ENCODE measurements around the gene ARL2BP. TPM values are rescaled to one million over a fixed set of nuclear protein-coding genes. Genes with fewer than 3 reads are reported as not detected.
A peak's percentile ranks its signal among the peaks of the same experiment; 100 is the strongest.

ARL2BP gene
- total and polyA plus RNA-seq, 9 of the 15 experiments (the other 6 are each of a cell fraction or from before 2014, with no cell fraction given): 16.7 to 41.8 (median 27.2) TPM

DNA sequence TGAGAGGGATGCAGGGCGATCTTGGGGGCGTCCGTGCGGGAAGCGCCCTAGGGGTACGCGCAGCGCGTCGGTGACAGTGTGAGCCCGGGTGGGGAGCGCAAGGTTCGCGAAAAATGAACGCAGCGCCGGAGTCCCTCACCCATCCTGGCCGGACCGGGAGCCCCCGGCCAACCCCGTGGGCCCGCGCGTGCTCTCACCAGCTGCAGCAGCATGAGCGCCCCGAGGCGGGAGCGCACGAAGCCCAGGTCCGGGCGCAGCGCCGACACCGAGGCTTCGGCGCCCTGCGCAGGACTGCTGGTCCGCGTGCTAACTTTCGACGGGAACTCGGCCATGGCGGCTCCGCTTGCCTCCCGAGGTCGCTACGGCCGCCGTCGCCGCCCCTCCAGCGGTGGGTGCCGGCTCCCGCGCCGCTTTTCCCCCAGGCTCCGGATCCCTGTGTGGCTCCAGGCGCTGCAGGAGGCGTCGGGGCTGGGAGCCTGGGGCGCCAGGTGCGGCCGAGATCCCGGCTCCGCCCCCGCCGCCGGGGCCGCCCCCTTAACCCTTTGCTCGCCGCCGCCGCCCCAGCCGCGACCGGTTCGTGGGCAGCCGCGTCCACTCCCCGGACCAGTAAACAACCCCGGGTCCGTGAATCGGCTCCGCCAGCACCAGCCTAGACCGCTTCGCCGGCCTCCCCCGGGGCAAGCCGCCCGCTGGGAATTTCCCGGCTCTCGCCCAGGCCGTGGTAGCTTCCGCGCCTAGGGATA lies 39.3 kb downstream of the ARL2BP start, which contains the start of gene PLLP (continued):
- TF ChIP-seq, protein P1, sequence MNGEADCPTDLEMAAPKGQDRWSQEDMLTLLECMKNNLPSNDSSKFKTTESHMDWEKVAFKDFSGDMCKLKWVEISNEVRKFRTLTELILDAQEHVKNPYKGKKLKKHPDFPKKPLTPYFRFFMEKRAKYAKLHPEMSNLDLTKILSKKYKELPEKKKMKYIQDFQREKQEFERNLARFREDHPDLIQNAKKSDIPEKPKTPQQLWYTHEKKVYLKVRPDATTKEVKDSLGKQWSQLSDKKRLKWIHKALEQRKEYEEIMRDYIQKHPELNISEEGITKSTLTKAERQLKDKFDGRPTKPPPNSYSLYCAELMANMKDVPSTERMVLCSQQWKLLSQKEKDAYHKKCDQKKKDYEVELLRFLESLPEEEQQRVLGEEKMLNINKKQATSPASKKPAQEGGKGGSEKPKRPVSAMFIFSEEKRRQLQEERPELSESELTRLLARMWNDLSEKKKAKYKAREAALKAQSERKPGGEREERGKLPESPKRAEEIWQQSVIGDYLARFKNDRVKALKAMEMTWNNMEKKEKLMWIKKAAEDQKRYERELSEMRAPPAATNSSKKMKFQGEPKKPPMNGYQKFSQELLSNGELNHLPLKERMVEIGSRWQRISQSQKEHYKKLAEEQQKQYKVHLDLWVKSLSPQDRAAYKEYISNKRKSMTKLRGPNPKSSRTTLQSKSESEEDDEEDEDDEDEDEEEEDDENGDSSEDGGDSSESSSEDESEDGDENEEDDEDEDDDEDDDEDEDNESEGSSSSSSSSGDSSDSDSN (IDR thresholded peaks at IDR 0.05; ENCODE audit: borderline replicate concordance in 1 of 2, low read depth in 2 of 2, low read length in 2 of 2): 0 out of 4 replicates have a peak, but pooled peaks of 1 of the 2 experiments have one; percentile 31
- no peak for TF ChIP-seq HDAC2 (IDR thresholded peaks at IDR 0.05)
- peak; percentile 69 for TF ChIP-seq FUS (optimal IDR thresholded peaks at IDR 0.05; ENCODE audit: low read depth, low read length)
- no peak for TF ChIP-seq CHD2 (IDR thresholded peaks at IDR 0.05; ENCODE audit: low read depth, low read length)
- peak in 2 of 3 experiments; percentile 53 to 75 for TF ChIP-seq YY1 (IDR thresholded peaks at IDR 0.05; ENCODE audit: borderline replicate concordance in 1 of 3, control insufficient read depth in 1 of 3, extremely low read depth in 1 of 3, insufficient read depth in 3 of 3, insufficient read length in 1 of 3, insufficient replicate concordance in 2 of 3, low read depth in 1 of 3, low read length in 2 of 3)
- TF ChIP-seq RBM14 (IDR thresholded peaks at IDR 0.05; ENCODE audit: borderline replicate concordance, insufficient read depth, low read depth, low read length): 0 out of 2 replicates have a peak, but pooled peaks have one; percentile 43
- TF ChIP-seq FOXP1 (CRISPR knock-in tag; IDR thresholded peaks at IDR 0.05): peak; percentile 95
- peak; percentile 54; the same call in 1 of the 2 replicates for TF ChIP-seq CEBPG (CRISPR knock-in tag; IDR thresholded peaks at IDR 0.05)
- TF ChIP-seq CEBPG (tag; conservative IDR thresholded peaks at IDR 0.05 in 1 of 2, IDR thresholded peaks at IDR 0.05 in 1 of 2): no peak
- no peak for TF ChIP-seq NR4A1 (CRISPR knock-in tag; IDR thresholded peaks at IDR 0.05)
- peak; percentile 81 for TF ChIP-seq NR4A1 (tag; IDR thresholded peaks at IDR 0.05)
- TF ChIP-seq RBFOX2 (IDR thresholded peaks at IDR 0.05; ENCODE audit: low read depth, low read length): peak; percentile 46; the same call in 1 of the 2 replicates
- TF ChIP-seq, protein P2, sequence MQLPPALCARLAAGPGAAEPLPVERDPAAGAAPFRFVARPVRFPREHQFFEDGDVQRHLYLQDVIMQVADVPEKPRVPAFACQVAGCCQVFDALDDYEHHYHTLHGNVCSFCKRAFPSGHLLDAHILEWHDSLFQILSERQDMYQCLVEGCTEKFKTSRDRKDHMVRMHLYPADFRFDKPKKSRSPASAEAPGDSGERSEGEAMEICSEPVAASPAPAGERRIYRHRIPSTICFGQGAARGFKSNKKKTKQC (CRISPR knock-in tag; IDR thresholded peaks at IDR 0.05): peak; percentile 94

All from K562 (cell line).